ENCODE data around the gene NBDY.
A peak's percentile ranks its signal among the peaks of the same experiment; 100 is the strongest.
"Not testable (repeated sequence)": the region's sequence is repeated elsewhere in the genome, so short reads cannot be mapped to it uniquely, and the experiment has no call there.

NBDY gene

DNA sequence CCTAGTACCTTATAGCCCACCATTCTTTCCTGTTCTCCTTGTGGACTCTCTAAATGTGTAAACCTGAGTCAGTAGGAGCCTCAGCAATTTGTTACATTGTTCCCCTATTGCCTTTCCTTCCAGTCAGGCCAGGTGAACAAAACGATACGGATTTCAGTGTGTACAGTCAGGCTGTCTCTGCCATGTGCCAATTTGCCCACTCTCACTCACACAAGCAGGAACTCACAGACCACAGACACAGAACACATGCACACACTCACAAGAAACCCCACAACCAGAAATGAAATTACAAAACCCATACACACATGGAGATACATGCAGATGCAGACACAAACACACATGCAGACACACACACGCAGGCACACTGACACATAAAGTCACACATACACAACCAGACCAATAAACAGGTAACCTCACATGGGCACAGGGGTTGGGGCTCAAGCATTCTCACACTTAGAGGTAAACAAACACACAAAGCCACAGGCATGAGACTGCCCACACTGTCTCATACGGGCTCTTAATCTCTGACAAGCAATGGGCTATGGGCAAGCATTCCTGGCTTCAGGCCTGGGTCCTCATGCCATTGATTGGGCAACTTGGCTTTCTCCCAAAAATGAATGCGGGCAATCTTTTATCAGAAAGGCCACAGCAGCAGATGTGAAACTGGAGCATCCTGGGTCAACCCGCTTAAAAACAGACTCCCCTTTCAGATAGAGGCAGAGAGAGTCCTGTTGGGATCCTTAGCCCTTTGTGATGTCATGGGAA is 68.7 kb downstream of the NBDY start:
- no peak overlapping the region for H3K4me3 ChIP-seq (ENCODE audit: low read depth, low read length)
- DNase-seq (ENCODE audit: low read depth), result no peak

DNA sequence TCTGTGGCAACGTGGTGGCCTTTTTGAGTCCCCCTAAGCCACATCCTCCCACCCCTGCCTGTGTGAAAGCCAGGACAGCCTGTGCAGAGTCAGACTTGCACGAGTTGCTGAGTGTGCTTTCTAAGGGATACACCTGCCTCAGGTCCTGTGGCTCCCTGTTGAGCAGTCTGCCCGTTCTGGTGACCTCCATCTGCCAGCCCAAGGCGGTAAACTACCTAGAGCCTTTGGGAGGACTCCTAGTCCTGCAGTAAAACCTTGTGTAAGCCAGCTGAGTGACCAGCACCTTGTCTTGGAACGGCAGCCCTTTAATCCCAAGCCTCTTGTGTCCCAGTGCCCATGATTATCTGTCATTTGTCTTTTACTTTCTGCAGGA is 69.3 kb downstream of the NBDY start:
- DNase-seq (ENCODE audit: low read depth), result no peak

GRCh38 chrX:56798866-56799758 is 70.1 kb downstream of the NBDY start:
- DNase-seq (ENCODE audit: low read depth), result no peak
- H3K4me3 ChIP-seq (ENCODE audit: low read depth, low read length), result no peak overlapping the region

More for the DNA sequence above, 69.3 kb downstream of the NBDY start:
- no peak overlapping the region for H3K4me3 ChIP-seq (ENCODE audit: low read depth, low read length)

DNA sequence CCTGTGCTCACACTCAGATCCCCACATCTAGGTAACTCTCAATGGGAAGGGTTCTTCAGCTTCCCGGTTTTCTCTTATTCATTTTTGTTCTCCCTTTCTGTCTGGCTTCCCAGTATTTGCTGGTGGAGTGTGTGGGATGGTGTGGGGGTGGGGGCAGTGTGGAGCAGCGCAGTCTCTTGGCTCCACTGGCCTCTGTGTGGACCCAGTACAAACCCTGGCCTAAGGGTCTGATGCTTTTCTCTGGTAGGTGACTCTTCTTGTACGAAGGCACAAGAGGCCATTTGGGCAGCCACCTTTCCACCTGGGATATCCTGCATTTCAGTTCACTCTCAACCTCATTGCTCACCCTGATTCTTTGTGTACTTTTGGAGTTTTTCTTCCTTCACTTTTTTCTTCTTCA is 71.3 kb downstream of the NBDY start:
- no peak for DNase-seq (ENCODE audit: low read depth)

GRCh38 chrX:56800801-56801200 is 71.8 kb downstream of the NBDY start:
- H3K4me3 ChIP-seq (ENCODE audit: low read depth, low read length), result no peak overlapping the region
- DNase-seq (ENCODE audit: low read depth), result no peak

More for the DNA sequence above, 71.3 kb downstream of the NBDY start:
- no peak overlapping the region for H3K4me3 ChIP-seq (ENCODE audit: low read depth, low read length)

- no peak overlapping the region for H3K4me3 ChIP-seq (ENCODE audit: low read depth, low read length)
Observed at GRCh38 chrX:56802428-56802827, 73.4 kb downstream of the NBDY start.

GRCh38 chrX:56802921-56803849 is 74.1 kb downstream of the NBDY start:
- peak; percentile 18 for DNase-seq (ENCODE audit: low read depth)
- no peak overlapping the region for H3K4me3 ChIP-seq (ENCODE audit: low read depth, low read length)

More at GRCh38 chrX:56802428-56802827, 73.4 kb downstream of the NBDY start:
- DNase-seq (ENCODE audit: low read depth), result no peak

GRCh38 chrX:56803850-56804681 is 75.0 kb downstream of the NBDY start:
- DNase-seq (ENCODE audit: low read depth), result no peak
- H3K4me3 ChIP-seq (ENCODE audit: low read depth, low read length), result no peak overlapping the region

GRCh38 chrX:56804867-56805266 is 75.8 kb downstream of the NBDY start:
- DNase-seq (ENCODE audit: low read depth), result no peak

DNA sequence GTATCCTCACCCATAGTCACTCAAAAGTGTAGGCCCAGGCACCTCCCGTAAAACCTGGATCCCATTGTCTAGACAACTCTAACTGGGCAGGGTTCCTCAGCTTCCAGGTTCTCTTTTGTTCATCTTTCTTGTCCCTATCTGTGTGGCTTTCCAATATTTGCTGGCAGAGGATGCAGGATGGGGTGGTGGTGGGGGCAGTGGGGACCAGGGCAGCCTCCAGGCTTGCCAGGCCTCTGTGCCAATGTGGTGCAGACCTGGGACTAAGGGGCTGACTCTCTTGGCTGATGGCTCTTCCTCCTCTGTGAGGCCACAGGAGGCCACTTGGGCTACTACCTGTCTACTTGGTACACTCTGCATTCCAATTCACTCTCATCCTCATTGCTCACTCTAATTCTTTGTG is 76.4 kb downstream of the NBDY start:
- no peak overlapping the region for H3K4me3 ChIP-seq (ENCODE audit: low read depth, low read length)
- DNase-seq (ENCODE audit: low read depth), result no peak

More at GRCh38 chrX:56804867-56805266, 75.8 kb downstream of the NBDY start:
- no peak overlapping the region for H3K4me3 ChIP-seq (ENCODE audit: low read depth, low read length)

DNA sequence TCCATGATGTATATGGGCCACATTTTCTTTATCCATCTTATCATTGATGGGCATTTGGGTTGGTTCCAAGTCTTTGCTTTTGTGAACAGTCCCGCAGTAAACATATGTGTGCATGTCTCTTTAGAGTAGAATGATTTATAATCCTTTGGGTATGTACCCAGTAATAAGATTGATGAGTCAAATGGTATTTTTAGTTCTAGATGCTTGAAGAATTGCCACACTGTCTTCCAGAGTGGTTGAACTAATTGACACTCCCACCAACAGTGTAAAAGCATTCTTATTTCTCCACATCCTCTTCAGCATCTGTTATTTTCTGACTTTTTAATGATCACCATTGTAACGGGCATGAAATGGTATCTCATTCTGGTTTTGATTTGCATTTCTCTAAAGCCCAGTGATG is 77.1 kb downstream of the NBDY start:
- H3K4me3 ChIP-seq (ENCODE audit: low read depth, low read length); DNase-seq (ENCODE audit: low read depth): not testable (repeated sequence)

DNA sequence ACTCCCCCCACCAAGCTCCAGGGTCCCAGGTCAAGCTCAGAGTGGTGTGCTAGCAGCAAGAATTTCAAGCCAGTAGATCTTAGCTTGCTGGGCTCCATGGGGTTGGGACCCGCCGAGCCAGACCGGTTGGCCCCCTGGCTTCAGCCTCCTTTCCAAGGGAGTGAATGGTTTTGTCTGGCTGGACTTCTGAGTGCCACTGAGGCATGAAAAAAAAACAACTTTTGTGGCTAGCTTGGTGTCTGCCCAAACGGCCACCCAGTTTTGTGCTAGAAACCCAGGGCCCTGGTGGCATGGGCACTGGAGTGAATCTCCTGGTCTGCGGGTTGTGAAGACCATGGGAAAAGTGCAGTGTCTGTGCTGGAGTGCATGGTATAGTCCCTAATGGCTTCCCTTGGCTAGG is 82.6 kb downstream of the NBDY start:
- H3K4me3 ChIP-seq (ENCODE audit: low read depth, low read length), result no peak overlapping the region
- no peak for DNase-seq (ENCODE audit: low read depth)

GRCh38 chrX:56812515-56813105 is 83.6 kb downstream of the NBDY start:
- DNase-seq (ENCODE audit: low read depth), result no peak
- no peak overlapping the region for H3K4me3 ChIP-seq (ENCODE audit: low read depth, low read length)

- no peak overlapping the region for H3K4me3 ChIP-seq (ENCODE audit: low read depth, low read length)
Observed at GRCh38 chrX:56813318-56813837, 84.3 kb downstream of the NBDY start.

GRCh38 chrX:56817179-56817578 is 88.1 kb downstream of the NBDY start:
- H3K4me3 ChIP-seq (ENCODE audit: low read depth, low read length), result no peak overlapping the region
- no peak for DNase-seq (ENCODE audit: low read depth)

More at GRCh38 chrX:56813318-56813837, 84.3 kb downstream of the NBDY start:
- DNase-seq (ENCODE audit: low read depth), result peak; percentile 8

DNA sequence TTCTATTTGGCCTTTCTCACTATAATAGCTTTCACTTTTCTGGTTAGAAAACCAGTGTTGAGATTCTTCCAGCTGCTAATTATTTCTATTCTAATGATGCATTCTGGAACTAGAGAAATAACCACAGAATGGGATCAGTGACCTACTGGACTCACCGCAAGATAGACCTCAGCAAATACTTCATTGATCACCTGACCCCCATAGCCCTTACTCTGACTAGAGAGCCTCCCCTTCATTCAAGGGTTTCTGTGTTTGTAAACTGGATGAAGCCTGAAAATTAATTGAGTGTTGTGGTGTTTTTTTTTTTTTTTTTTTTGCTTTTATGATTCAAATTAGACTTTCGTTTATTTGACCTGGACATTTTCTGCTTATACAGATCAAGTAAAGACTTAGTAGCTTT is 97.0 kb downstream of the NBDY start:
- DNase-seq (ENCODE audit: low read depth), result no peak
- no peak overlapping the region for H3K4me3 ChIP-seq (ENCODE audit: low read depth, low read length)

DNA sequence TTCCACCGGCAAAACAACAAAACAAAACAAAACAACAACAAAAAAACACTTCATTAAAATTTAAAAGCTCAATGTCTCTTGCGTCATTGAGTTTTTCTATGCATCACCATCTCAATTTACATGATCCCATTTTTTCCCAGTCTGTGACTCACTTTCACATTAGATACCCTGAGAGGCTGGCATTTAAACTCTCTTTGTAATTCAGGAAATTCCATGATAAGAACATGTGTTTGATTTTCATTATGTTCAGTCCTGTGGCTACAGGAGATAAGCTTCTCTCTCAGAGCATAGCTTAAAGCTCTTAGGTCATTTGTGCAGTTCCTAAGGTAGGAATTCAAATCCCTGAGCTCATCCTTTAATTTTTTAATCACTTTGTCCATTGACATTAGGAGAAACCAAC is 104.6 kb downstream of the NBDY start:
- DNase-seq (ENCODE audit: low read depth), result no peak
- no peak overlapping the region for H3K4me3 ChIP-seq (ENCODE audit: low read depth, low read length)

GRCh38 chrX:56853436-56853835 is 124.4 kb downstream of the NBDY start:
- H3K4me3 ChIP-seq (ENCODE audit: low read depth, low read length), result no peak overlapping the region
- DNase-seq (ENCODE audit: low read depth), result no peak

Measured in skeletal muscle cell (primary cell).